ENCODE data around the gene BTNL8. TPM values are rescaled to one million over a fixed set of nuclear protein-coding genes. Genes with fewer than 3 reads are reported as not detected.

The BTNL8 gene
- polyA plus RNA-seq, 2 of the 4 experiments (the other 2 are of a cell fraction), result not detected

GRCh38 chr5:180970875-180971274, 71.9 kb downstream of the BTNL8 start:
- FAIRE-seq (no peak), DNase-seq (ENCODE audit: low read depth in 1 of 2, low spot score in 1 of 2) (no peak), ATAC-seq (no peak)
- Histone ChIP-seq H3K4me1 (no peaks in the 10 kb centered on the region), H3K27ac (no peak overlapping the region), H3K4me2 (no peak overlapping the region), H3K4me3 (no peak overlapping the region), H3K9me3 (no peaks in the 10 kb centered on the region)
- CTCF ChIA-PET, result no interaction called here
- POLR2A ChIA-PET, result no interaction called here
- TF ChIP-seq KDM5A (IDR thresholded peaks at IDR 0.05) (no peak), MAZ (IDR thresholded peaks at IDR 0.05; ENCODE audit: borderline replicate concordance, low read depth, low read length) (no peak), HOXB5 (CRISPR knock-in tag; IDR thresholded peaks at IDR 0.05) (no peak), RCOR1 (IDR thresholded peaks at IDR 0.05; ENCODE audit: low read depth, low read length) (no peak), ZFP36 (IDR thresholded peaks at IDR 0.05; ENCODE audit: borderline replicate concordance, partially characterized antibody) (no peak), RNF2 (IDR thresholded peaks at IDR 0.05; ENCODE audit: borderline replicate concordance, low read depth) (no peak)
- WGBS (ENCODE audit: missing lambda C conversion rate), result 29% methylated on average over 4 of the region's 4 CpGs

GRCh38 chr5:180974612-180975315, 75.8 kb downstream of the BTNL8 start:
- no peak for DNase-seq (ENCODE audit: low read depth in 1 of 2, low spot score in 1 of 2)
- H3K27ac ChIP-seq, result no peak overlapping the region
- TF ChIP-seq TFCP2L1 (CRISPR knock-in tag; IDR thresholded peaks at IDR 0.05) (no peak), BCL3 (IDR thresholded peaks at IDR 0.05) (no peak), BHLHE40 (IDR thresholded peaks at IDR 0.05; ENCODE audit: low read depth, low read length) (no peak), HDAC2 (IDR thresholded peaks at IDR 0.05) (no peak), CHD2 (IDR thresholded peaks at IDR 0.05; ENCODE audit: low read length, partially characterized antibody) (no peak), RFX5 (IDR thresholded peaks at IDR 0.05) (no peak), PHF8 (IDR thresholded peaks at IDR 0.05; ENCODE audit: borderline replicate concordance, low read depth) (no peak), HEYL (CRISPR knock-in tag; IDR thresholded peaks at IDR 0.05) (no peak), NPAS2 (CRISPR knock-in tag; IDR thresholded peaks at IDR 0.05; ENCODE audit: borderline replicate concordance) (no peak), CBX8 (IDR thresholded peaks at IDR 0.05) (no peak), EP300 (IDR thresholded peaks at IDR 0.05) (no peak), FOXS1 (CRISPR knock-in tag; IDR thresholded peaks at IDR 0.05) (no peak), EHMT2 (IDR thresholded peaks at IDR 0.05; ENCODE audit: low read depth) (no peak)
- no peaks in the 10 kb centered on the region for H3K4me1 ChIP-seq
- 17% methylated on average over 2 of the region's 2 CpGs for WGBS (ENCODE audit: missing lambda C conversion rate)
- H3K4me3 ChIP-seq, result no peak overlapping the region
- POLR2A ChIA-PET, result no interaction called here
- H3K9me3 ChIP-seq, result no peaks in the 10 kb centered on the region
- CTCF ChIA-PET, result no interaction called here
- H3K4me2 ChIP-seq, result no peak overlapping the region
- no peak for FAIRE-seq
- no peak for ATAC-seq

- H3K27ac ChIP-seq, result no peak overlapping the region
- no peak for ATAC-seq
- WGBS (ENCODE audit: missing lambda C conversion rate), result 40% methylated on average over 2 of the region's 2 CpGs
- TF ChIP-seq ELK1 (IDR thresholded peaks at IDR 0.05; ENCODE audit: low read depth, low read length) (no peak), BHLHE40 (IDR thresholded peaks at IDR 0.05; ENCODE audit: low read depth, low read length) (no peak), KDM5A (IDR thresholded peaks at IDR 0.05) (no peak), HES2 (IDR thresholded peaks at IDR 0.05) (no peak), SMC3 (IDR thresholded peaks at IDR 0.05) (no peak), CBX8 (IDR thresholded peaks at IDR 0.05) (no peak), E2F6 (IDR thresholded peaks at IDR 0.05; ENCODE audit: borderline replicate concordance, low read depth) (no peak), RAD21 (conservative IDR thresholded peaks at IDR 0.05 in 1 of 2, IDR thresholded peaks at IDR 0.05 in 1 of 2) (no peak), HEYL (CRISPR knock-in tag; IDR thresholded peaks at IDR 0.05) (no peak), CBX2 (IDR thresholded peaks at IDR 0.05; ENCODE audit: borderline replicate concordance, low read depth) (no peak)
- no peak for DNase-seq (ENCODE audit: low read depth in 1 of 2, low spot score in 1 of 2)
- no peak for FAIRE-seq
- no peak overlapping the region for H3K4me3 ChIP-seq
- H3K9me3 ChIP-seq, result no peaks in the 10 kb centered on the region
- ChIA-PET POLR2A (no interaction called here), CTCF (no interaction called here)
- H3K4me2 ChIP-seq, result no peak overlapping the region
- H3K4me1 ChIP-seq, result no peaks in the 10 kb centered on the region
Observed at GRCh38 chr5:180975338-180975737, 76.4 kb downstream of the BTNL8 start.
